ENCODE results near the gene PGAP2. TPM values are rescaled to one million over a fixed set of nuclear protein-coding genes. Genes with fewer than 3 reads are reported as not detected.

PGAP2 gene
- total and polyA plus RNA-seq, 2 of the 13 experiments (the other 11 are each of a cell fraction or from before 2014, with no cell fraction given): 21.5 to 47.8 TPM

DNA sequence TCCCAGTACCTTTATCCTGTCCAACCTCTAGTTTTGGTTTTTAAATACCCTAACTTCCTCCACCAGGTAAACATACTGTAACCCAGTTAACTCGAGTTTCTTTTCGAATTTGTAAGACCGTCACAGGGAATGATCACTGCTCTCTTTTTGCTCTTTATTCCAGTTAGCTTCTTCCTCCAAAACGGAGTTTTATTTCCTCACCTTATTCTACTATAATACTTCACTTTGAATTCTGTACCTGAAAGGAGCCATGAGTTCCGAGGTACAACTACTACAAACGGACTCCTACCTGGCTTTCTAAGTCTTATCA, 12.4 kb upstream of the PGAP2 start (continued):
- TF ChIP-seq, protein P1, sequence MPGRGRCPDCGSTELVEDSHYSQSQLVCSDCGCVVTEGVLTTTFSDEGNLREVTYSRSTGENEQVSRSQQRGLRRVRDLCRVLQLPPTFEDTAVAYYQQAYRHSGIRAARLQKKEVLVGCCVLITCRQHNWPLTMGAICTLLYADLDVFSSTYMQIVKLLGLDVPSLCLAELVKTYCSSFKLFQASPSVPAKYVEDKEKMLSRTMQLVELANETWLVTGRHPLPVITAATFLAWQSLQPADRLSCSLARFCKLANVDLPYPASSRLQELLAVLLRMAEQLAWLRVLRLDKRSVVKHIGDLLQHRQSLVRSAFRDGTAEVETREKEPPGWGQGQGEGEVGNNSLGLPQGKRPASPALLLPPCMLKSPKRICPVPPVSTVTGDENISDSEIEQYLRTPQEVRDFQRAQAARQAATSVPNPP (CRISPR knock-in tag; IDR thresholded peaks at IDR 0.05): no peak
- TF ChIP-seq, protein P2, sequence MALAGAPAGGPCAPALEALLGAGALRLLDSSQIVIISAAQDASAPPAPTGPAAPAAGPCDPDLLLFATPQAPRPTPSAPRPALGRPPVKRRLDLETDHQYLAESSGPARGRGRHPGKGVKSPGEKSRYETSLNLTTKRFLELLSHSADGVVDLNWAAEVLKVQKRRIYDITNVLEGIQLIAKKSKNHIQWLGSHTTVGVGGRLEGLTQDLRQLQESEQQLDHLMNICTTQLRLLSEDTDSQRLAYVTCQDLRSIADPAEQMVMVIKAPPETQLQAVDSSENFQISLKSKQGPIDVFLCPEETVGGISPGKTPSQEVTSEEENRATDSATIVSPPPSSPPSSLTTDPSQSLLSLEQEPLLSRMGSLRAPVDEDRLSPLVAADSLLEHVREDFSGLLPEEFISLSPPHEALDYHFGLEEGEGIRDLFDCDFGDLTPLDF (CRISPR knock-in tag; IDR thresholded peaks at IDR 0.05): no peak
- TF ChIP-seq HNRNPL (IDR thresholded peaks at IDR 0.05; ENCODE audit: low read depth, low read length): no peak

DNA sequence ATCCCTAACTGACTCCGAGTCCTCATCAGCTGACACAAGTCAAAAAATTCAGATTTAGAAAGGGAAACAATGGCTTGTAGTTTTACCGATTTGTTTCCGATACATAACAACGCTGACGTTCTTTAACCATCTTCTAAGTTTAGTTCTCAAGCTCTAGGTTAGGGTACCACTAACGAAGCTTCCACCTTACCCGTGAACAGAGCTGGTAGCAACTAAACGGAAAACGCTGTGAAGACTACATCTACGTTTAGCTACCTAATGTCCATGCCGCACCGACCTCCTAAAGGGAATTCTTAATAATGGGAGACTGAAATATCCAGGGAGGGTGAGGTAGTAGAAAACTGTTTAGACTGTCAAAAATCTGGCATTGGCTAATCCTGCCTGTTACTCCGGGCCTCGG, 12.0 kb upstream of the PGAP2 start:
- 3% methylated on average over 14 of the region's 14 CpGs for WGBS (ENCODE audit: low lambda C conversion rate)
- TSS peak; percentile 71 for BruUV-seq (replicated peaks)
- Histone ChIP-seq H3K27ac (ENCODE audit: extremely low read length, insufficient read depth, low read length) (peak overlapping the region; percentile 88), H3K4me2 (ENCODE audit: low read depth, low read length) (peak overlapping the region; percentile 85), H3K36me3 (replicated peaks in 1 of 2; ENCODE audit: control insufficient read depth in 1 of 2, insufficient read depth in 2 of 2, low read length in 2 of 2) (peaks cover 3 to 16% of the 10 kb centered on the region in 2 experiments; a peak in 4 of 5 replicates), H3K79me2 (ENCODE audit: insufficient read depth, low read length) (peaks cover 53% of the 10 kb centered on the region), H3K27me3 (ENCODE audit: control insufficient read depth in 1 of 2, insufficient read depth in 2 of 2, low read length in 2 of 2) (no peaks in the 10 kb centered on the region; a peak in 1 of 5 replicates), H3K9me3 (ENCODE audit: low read length) (no peaks in the 10 kb centered on the region), H2AFZ (ENCODE audit: low read length) (no peak overlapping the region), H4K20me1 (ENCODE audit: insufficient read depth, low read length) (peaks cover 18% of the 10 kb centered on the region), H3K4me3 (replicated peaks in 1 of 3; ENCODE audit: insufficient read depth in 1 of 3, low read depth in 2 of 3, low read length in 3 of 3) (peak overlapping the region; percentile 87 to 98 (median 96)), H3K9ac (ENCODE audit: insufficient read depth, low read depth, low read length) (peak overlapping the region; percentile 97), H3K4me1 (ENCODE audit: insufficient read depth, low read length) (peaks cover 32% of the 10 kb centered on the region)
- ATAC-seq (no peak), DNase-seq (ENCODE audit: low spot score) (no peak), FAIRE-seq (no peak)
- ChIA-PET POLR2A (interaction anchor here (1.8 kb wide), 1 partner anchor 12 kb away, joined by 5 read pairs; the partner anchor contains the start of gene PGAP2), CTCF (ENCODE audit: low intra/inter-chr PET ratio, low total read pairs) (no interaction called here)
- in situ Hi-C loops (cut with HindIII; ENCODE audit: extremely low pct_ligation_motif_present, low pct_unique_long_range_greater_than_20kb) (no loop called here), intact Hi-C loops (cut with micrococcal nuclease; ENCODE audit: unreplicated experiment) (no loop called here)
- TF ChIP-seq ZNF232 (CRISPR knock-in tag; IDR thresholded peaks at IDR 0.05; ENCODE audit: borderline replicate concordance): peak; percentile 95
- TF ChIP-seq KDM4B (CRISPR knock-in tag; IDR thresholded peaks at IDR 0.05): no peak

Data from HepG2 (cell line).